WTC11 (cell line): ENCODE results near the gene FAM53A. TPM values are rescaled to one million over a fixed set of nuclear protein-coding genes. Genes with fewer than 3 reads are reported as not detected.
A peak's percentile ranks its signal among the peaks of the same experiment; 100 is the strongest.

Experiments
- ATAC-seq: fragments of 200-7000 bp; cut with Tn5 transposase; 2 replicates; pipeline ENCODE4 v1.10.0; 2021; ENCODE audit warnings: mild to moderate bottlenecking, moderate library complexity
- CTCF ChIA-PET: fragments of 300-600 bp; sonication (Branson Sonifier 250); formaldehyde crosslinking; loops from one replicate; lab custom pipeline; 2021; ENCODE audit warnings: antibody characterized with exemption; lab: Charles Lee
- POLR2A ChIA-PET: fragments of 350-600 bp; sonication (Branson Sonifier 250); formaldehyde crosslinking; loops from one replicate; lab custom pipeline; 2021; ENCODE audit warnings: antibody characterized with exemption; lab: Charles Lee
- DNase-seq: peaks from one replicate; pipeline ENCODE4 v3.0.0; 2021; ENCODE audit warnings: low spot score
- H3K27ac Mint-ChIP-seq: 2 replicates; pipeline ENCODE4 v1.8.0; 2021; ENCODE audit warnings: mixed read lengths
- H3K27me3 Mint-ChIP-seq: 2 replicates; pipeline ENCODE4 v1.8.0; 2021; ENCODE audit warnings: low read depth, mild to moderate bottlenecking, moderate library complexity, mixed read lengths
- H3K36me3 Mint-ChIP-seq: 2 replicates; pipeline ENCODE4 v1.8.0; 2021; ENCODE audit warnings: mixed read lengths
- H3K4me1 Mint-ChIP-seq: 2 replicates; pipeline ENCODE4 v1.8.0; 2022; ENCODE audit warnings: mixed read lengths
- H3K4me3 Mint-ChIP-seq: 2 replicates; pipeline ENCODE4 v1.8.0; 2021; ENCODE audit warnings: mild to moderate bottlenecking, moderate library complexity, mixed read lengths
- H3K9me3 Mint-ChIP-seq: 2 replicates; pipeline ENCODE4 v1.8.0; 2021; ENCODE audit warnings: mixed read lengths
- ARID4B ChIP-seq: sonication (generic); formaldehyde crosslinking; IDR thresholded peaks from 2 replicates; pipeline ENCODE4 v1.8.0; 2023; ENCODE audit warnings: missing genetic modification reagents, mild to moderate bottlenecking, borderline replicate concordance
- ATF3 ChIP-seq: sonication (generic); formaldehyde crosslinking; conservative IDR thresholded peaks from 2 replicates; pipeline ENCODE4 v1.8.1; 2022; ENCODE audit warnings: mild to moderate bottlenecking, missing genetic modification reagents
- ATF6 ChIP-seq: sonication (generic); formaldehyde crosslinking; IDR thresholded peaks from 2 replicates; pipeline ENCODE4 v1.8.1; 2023; ENCODE audit warnings: mild to moderate bottlenecking, missing genetic modification reagents
- CBFB ChIP-seq: sonication (generic); formaldehyde crosslinking; IDR thresholded peaks from 2 replicates; pipeline ENCODE4 v1.8.1; 2022; ENCODE audit warnings: mild to moderate bottlenecking, low read depth, missing genetic modification reagents
- CTCF ChIP-seq: fragments of 200-600 bp; IDR thresholded peaks from 2 replicates; pipeline ENCODE4 v1.8.0; 2022; ENCODE audit warnings: antibody characterized with exemption
- ERG ChIP-seq: fragments of 250-450 bp; sonication (Bioruptor Pico); IDR thresholded peaks from 2 replicates; pipeline ENCODE4 v1.8.0; 2021; ENCODE audit warnings: mild to moderate bottlenecking
- ESRRA ChIP-seq: sonication (generic); formaldehyde crosslinking; IDR thresholded peaks from 2 replicates; pipeline ENCODE4 v1.8.1; 2022; ENCODE audit warnings: mild to moderate bottlenecking, missing genetic modification reagents, borderline replicate concordance
- FOXJ3 ChIP-seq: sonication (generic); formaldehyde crosslinking; IDR thresholded peaks from 2 replicates; pipeline ENCODE4 v1.9.0; 2021; ENCODE audit warnings: missing genetic modification reagents, mild to moderate bottlenecking, borderline replicate concordance
- FOXK1 ChIP-seq: sonication (generic); formaldehyde crosslinking; IDR thresholded peaks from 2 replicates; pipeline ENCODE4 v1.8.0; 2022; ENCODE audit warnings: mild to moderate bottlenecking, moderate library complexity, missing genetic modification reagents
- FOXP1 ChIP-seq: sonication (generic); formaldehyde crosslinking; IDR thresholded peaks from 2 replicates; pipeline ENCODE4 v1.8.0; 2022; ENCODE audit warnings: missing genetic modification reagents, mild to moderate bottlenecking, moderate library complexity, borderline replicate concordance
- GABPB1 ChIP-seq: sonication (generic); formaldehyde crosslinking; IDR thresholded peaks from 2 replicates; pipeline ENCODE4 v1.8.1; 2023; ENCODE audit warnings: mild to moderate bottlenecking, missing genetic modification reagents
- HMGA2 ChIP-seq: fragments of 250-450 bp; sonication (Bioruptor Pico); IDR thresholded peaks from 2 replicates; pipeline ENCODE4 v1.4.0; 2021; ENCODE audit warnings: mild to moderate bottlenecking, moderate library complexity
- OVOL2 ChIP-seq: fragments of 250-450 bp; sonication (Bioruptor Pico); IDR thresholded peaks from 2 replicates; pipeline ENCODE4 v1.9.0; 2021; ENCODE audit warnings: mild to moderate bottlenecking, borderline replicate concordance
- RELA ChIP-seq: sonication (generic); formaldehyde crosslinking; IDR thresholded peaks from 2 replicates; pipeline ENCODE4 v1.8.1; 2022; ENCODE audit warnings: missing genetic modification reagents, mild to moderate bottlenecking, borderline replicate concordance
- SOX15 ChIP-seq: fragments of 250-450 bp; sonication (Bioruptor Pico); IDR thresholded peaks from 2 replicates; pipeline ENCODE4 v1.9.0; 2021; ENCODE audit warnings: mild to moderate bottlenecking
- SP1 ChIP-seq: sonication (generic); formaldehyde crosslinking; conservative IDR thresholded peaks from 2 replicates; pipeline ENCODE4 v1.8.1; 2022; ENCODE audit warnings: missing genetic modification reagents
- ZNF138 ChIP-seq: sonication (generic); formaldehyde crosslinking; conservative IDR thresholded peaks from 2 replicates; pipeline ENCODE4 v1.8.1; 2022; ENCODE audit warnings: mild to moderate bottlenecking, moderate library complexity, missing genetic modification reagents
- ZNF281 ChIP-seq: sonication (generic); formaldehyde crosslinking; IDR thresholded peaks from 2 replicates; pipeline ENCODE4 v1.8.0; 2023; ENCODE audit warnings: mild to moderate bottlenecking, missing genetic modification reagents
- ZNF396 ChIP-seq: fragments of 250-450 bp; sonication (Bioruptor Pico); IDR thresholded peaks from 2 replicates; pipeline ENCODE4 v1.8.0; 2021; ENCODE audit warnings: mild to moderate bottlenecking, moderate library complexity, borderline replicate concordance
- total RNA-seq: library from RNA; stranded (reverse); gene quantifications from 3 replicates; pipeline ENCODE4 v1.2.3, GENCODE V29; 2021

FAM53A gene
- total RNA-seq, 1 experiment from 2014 or later = 2.9 TPM

- H3K27ac Mint-ChIP-seq = peak overlapping the region; percentile 78
- ChIA-PET POLR2A (interaction anchor here (0.7 to 0.9 kb wide), 2 partner anchors 25 to 121 kb away, joined by 3 read pairs; no protein-coding TSS in a partner anchor), CTCF (interaction anchor here (1.0 to 1.1 kb wide), 2 partner anchors 30 to 45 kb away, joined by 4 read pairs; no protein-coding TSS in a partner anchor)
- H3K27me3 Mint-ChIP-seq = no peaks in the 10 kb centered on the region
- peaks cover 28% of the 10 kb centered on the region for H3K4me1 Mint-ChIP-seq
- TF ChIP-seq ESRRA = no peak
- TF ChIP-seq OVOL2 (CRISPR knock-in tag) = no peak
- no peak for TF ChIP-seq HMGA2
- no peak for TF ChIP-seq GABPB1 (CRISPR knock-in tag)
- TF ChIP-seq ZNF281 (CRISPR knock-in tag) = no peak
- no peak for TF ChIP-seq ERG (CRISPR knock-in tag)
- no peak for TF ChIP-seq ZNF138 (CRISPR knock-in tag)
- TF ChIP-seq FOXJ3 = no peak
- no peak for TF ChIP-seq FOXP1
- TF ChIP-seq ARID4B (CRISPR knock-in tag) = no peak
- TF ChIP-seq FOXK1 (CRISPR knock-in tag) = no peak
- no peak for TF ChIP-seq ZNF396 (CRISPR knock-in tag)
- TF ChIP-seq ATF6 = no peak
- no peak for TF ChIP-seq RELA (CRISPR knock-in tag)
- no peak for TF ChIP-seq ATF3 (CRISPR knock-in tag)
- TF ChIP-seq SOX15 (CRISPR knock-in tag) = no peak
- TF ChIP-seq CBFB = no peak
- TF ChIP-seq CTCF = no peak
- no peak for TF ChIP-seq SP1 (CRISPR knock-in tag)
- peak overlapping the region; percentile 96 for H3K4me3 Mint-ChIP-seq
- DNase-seq (no peak), ATAC-seq (no peak)
- H3K36me3 Mint-ChIP-seq = peaks cover 57% of the 10 kb centered on the region
- no peaks in the 10 kb centered on the region for H3K9me3 Mint-ChIP-seq
Observed at GRCh38 chr4:1723131-1723801, 39.2 kb upstream of the FAM53A start.
